Measurements from ENCODE around the gene GRAP2. TPM values are rescaled to one million over a fixed set of nuclear protein-coding genes. Genes with fewer than 3 reads are reported as not detected.

The GRAP2 gene
- total RNA-seq: not detected in 2 replicates

DNA sequence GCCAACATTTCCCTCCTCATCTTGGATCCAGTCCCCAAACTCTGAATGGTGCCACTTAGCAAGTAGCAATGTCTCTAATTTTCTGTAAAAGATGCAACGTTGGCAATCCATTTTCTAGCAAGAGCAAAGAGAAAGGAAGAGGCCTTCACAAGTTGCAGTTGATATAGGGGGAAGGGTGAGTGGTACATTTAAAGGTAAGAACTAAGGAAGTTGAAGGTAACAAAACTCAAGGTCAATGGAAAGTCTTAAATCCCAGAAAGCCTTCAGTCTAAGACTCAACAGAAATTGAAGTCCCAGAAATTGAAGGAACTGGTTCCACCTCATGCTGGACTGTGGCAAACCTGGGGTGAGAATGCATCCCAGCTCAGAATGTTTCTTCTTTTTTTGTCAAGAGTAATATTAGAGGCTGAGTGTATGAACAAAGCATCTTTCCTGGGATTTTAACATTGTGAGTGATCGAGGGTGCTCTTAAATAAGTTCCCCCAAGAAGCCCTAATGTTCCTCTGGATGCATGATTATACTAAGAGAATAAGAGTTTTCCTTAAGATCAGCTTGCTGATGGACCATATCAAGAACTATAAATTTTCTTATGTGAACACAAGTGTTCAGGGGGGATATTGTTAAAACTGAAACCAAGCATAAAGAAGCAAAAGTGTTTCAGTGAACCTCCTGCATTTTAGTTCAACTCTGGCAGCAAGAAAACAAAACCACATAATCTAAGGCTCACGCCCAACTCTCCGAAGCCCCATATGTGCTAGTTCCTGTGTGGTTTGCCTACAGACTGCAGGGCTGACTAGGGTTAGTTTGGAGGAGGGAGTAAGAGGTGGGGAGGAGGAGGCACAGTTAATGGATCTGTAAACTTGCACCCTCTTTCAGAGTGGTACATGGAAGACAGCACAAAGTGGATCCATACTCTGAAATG lies at the start of gene GRAP2:
TSS of gene GRAP2 (plus strand) at position 779 of the 922 bp plus-strand sequence. CDS start 46,023 bp downstream, outside the sequence.

DNA sequence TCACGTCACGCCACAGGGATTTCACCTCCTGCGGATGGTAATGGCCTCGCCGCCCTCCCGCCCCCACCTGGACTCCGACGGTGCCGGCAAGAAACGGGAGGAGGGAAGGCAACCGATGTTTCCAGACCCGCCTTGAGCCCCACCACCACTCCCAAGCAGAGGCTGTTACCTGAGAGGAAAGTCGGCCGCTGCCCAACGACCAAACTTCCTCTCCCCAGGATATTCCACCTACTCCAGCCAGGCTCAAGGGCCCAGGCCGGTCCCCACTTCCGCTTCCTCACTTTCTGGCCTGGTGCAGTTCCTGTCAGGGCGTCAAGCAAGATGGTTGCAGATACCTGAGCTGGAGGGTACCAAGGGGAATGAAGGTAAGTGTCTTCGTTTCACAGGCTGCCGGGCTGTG lies 7.4 kb upstream of the GRAP2 start, which contains the start of gene ENTHD1:
TSS of gene ENTHD1 (minus strand) at position 235 of the 400 bp plus-strand sequence. CDS start 6,012 bp downstream, outside the sequence.

DNA sequence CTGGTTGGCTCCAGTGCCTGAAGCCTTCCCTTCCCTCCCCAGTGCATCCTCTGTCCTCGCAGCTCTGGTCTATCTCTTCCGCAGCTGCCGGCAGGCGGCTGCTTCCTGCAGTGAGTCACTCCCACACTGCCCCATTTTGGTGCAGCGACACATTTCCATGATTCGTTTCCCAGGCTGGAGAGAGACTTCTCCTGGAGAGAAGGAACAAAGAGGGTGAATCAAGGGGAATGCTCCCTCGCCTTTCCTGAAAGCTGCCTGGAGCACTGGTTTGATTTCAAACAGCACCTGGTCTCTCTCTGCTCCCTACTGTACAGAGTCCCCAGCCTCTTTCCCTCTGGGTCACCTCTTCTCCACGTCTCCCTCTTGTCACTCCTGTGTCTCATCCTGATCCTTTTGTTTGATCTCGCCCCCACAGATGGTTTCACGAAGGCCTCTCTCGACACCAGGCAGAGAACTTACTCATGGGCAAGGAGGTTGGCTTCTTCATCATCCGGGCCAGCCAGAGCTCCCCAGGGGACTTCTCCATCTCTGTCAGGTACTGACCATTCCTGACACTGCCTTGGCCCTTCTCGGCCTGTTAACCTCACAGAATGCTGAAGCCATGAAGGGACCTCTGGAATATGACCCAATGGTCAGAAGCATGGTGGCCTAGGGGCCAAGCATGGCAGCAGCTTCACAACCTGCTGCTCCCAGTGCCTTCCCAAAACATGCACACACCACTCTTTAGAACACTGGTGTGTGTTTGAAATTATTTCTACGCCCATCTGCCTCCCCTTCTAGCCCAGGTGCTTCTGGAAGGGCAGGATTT lies 59.0 kb downstream of the GRAP2 start, which contains the start of gene TMA7B:
TSS of gene TMA7B (plus strand) at position 758 of the 808 bp plus-strand sequence. CDS start 3,978 bp downstream, outside the sequence.

DNA sequence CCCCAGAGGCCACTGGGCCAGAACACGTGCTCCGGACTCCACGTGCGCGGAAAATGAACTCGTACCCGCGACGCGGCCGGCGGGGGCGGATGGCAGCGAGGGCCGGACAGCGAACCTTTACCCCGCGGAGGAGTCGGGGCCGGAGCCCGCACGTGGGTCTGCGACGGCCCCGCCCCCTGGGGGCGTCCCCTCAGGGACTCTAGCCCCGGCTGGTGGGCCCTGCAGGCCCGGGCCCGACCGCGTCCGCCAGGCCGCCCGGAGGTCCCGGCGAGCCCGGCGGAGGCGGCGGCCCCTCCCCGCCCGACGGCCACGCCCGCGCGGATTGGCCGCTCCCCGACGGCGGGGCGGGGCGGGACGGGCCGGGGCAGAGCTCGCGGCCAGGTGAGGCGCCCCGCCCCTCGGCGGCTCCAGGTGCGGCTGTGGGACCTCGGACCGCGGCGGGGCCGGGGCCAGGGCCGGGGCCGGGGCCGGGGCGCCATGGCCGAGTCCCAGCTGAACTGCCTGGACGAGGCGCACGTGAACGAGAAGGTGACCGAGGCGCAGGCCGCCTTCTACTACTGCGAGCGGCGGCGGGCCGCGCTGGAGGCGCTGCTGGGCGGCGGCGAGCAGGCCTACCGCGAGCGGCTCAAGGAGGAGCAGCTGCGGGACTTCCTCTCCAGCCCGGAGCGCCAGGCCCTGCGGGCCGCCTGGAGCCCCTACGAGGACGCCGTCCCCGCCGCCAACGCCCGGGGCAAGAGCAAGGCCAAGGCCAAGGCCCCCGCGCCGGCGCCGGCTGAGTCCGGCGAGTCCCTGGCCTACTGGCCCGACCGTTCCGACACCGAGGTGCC lies 93.9 kb downstream of the GRAP2 start, which contains the start of gene FAM83F:
TSS of gene FAM83F (plus strand) at position 389 of the 827 bp plus-strand sequence. CDS start at position 478, 89 bp downstream.

Small RNAs within 50 kb of the gene (small RNA-seq; reads per million reads assigned to genes)
- gene RN7SKP210: not detected

Other genes starting within 250 kb of the GRAP2 start
- not detected in 2 replicates for gene ENTHD1, start 7.3 kb upstream of the GRAP2 start, total RNA-seq
- not detected in 2 replicates for gene TMA7B, start 59.3 kb downstream of the GRAP2 start, total RNA-seq
- not detected in 2 replicates for gene FAM83F, start 93.9 kb downstream of the GRAP2 start, total RNA-seq